Measurements from ENCODE around the gene PHLDA2.

PHLDA2 gene, protein sequence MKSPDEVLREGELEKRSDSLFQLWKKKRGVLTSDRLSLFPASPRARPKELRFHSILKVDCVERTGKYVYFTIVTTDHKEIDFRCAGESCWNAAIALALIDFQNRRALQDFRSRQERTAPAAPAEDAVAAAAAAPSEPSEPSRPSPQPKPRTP

DNA sequence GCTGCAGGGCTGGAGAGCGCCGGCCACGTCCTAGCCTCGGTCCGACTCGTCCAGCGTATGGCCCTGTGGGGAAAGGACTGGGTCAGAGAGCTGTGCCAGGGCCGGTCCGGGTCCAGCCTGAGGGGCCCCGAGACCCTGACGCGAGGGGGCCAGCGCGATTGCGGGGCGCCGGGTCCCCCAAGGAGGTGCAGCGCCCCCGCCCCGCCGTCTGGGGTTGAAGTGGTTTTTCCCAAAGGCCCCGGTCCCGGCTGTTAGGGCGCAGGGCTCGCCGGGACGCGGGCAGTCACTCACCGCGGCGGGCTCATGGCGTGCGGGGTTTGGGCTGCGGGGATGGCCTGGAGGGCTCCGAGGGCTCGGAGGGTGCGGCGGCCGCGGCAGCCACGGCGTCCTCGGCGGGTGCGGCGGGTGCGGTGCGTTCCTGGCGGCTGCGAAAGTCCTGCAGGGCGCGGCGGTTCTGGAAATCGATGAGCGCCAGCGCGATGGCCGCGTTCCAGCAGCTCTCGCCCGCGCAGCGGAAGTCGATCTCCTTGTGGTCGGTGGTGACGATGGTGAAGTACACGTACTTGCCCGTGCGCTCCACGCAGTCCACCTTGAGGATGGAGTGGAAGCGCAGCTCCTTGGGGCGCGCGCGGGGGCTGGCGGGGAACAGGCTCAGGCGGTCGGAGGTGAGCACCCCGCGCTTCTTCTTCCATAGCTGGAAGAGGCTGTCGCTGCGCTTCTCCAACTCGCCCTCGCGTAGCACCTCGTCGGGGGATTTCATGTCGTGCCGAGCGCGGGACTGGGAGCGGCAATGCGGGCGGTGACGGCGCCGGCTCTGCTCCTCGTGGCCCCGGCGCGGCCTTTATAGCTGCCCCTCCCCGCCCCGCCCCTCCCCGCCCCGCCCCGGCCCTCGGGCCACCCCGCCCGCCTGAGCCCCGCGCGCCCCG lies at the start of gene PHLDA2:
Gene PHLDA2, minus strand, starts transcription at position 816 of the 926 bp plus-strand sequence. Its CDS starts 56 bp downstream, at position 760.
- H3K9me2 ChIP-seq (replicated peaks; ENCODE audit: insufficient read depth, low read length): no peaks in the 10 kb centered on the region
- peak within 1 kb of the TSS; percentile 99 for H3K4me2 ChIP-seq (ENCODE audit: low read depth, low read length)
- peak within 1 kb of the TSS; percentile 60 for H3K4me3 ChIP-seq (ENCODE audit: low read length)
- peaks cover 59% of the 10 kb centered on the region for H3K27me3 ChIP-seq (replicated peaks; ENCODE audit: insufficient read depth, low read length)
- H3K27ac ChIP-seq (ENCODE audit: low read length): no peak within 1 kb of the TSS
- TF ChIP-seq, protein P1, sequence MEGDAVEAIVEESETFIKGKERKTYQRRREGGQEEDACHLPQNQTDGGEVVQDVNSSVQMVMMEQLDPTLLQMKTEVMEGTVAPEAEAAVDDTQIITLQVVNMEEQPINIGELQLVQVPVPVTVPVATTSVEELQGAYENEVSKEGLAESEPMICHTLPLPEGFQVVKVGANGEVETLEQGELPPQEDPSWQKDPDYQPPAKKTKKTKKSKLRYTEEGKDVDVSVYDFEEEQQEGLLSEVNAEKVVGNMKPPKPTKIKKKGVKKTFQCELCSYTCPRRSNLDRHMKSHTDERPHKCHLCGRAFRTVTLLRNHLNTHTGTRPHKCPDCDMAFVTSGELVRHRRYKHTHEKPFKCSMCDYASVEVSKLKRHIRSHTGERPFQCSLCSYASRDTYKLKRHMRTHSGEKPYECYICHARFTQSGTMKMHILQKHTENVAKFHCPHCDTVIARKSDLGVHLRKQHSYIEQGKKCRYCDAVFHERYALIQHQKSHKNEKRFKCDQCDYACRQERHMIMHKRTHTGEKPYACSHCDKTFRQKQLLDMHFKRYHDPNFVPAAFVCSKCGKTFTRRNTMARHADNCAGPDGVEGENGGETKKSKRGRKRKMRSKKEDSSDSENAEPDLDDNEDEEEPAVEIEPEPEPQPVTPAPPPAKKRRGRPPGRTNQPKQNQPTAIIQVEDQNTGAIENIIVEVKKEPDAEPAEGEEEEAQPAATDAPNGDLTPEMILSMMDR (IDR thresholded peaks at IDR 0.05; ENCODE audit: low read length): no peak
- TF ChIP-seq EZH2 (optimal IDR thresholded peaks at IDR 0.05; ENCODE audit: low read depth, low read length) (peak; percentile 94), EZH2phosphoT487 (IDR thresholded peaks at IDR 0.05; ENCODE audit: low read length) (peak; percentile 51; the same call in 1 of the 2 replicates)
- H3K79me2 ChIP-seq (ENCODE audit: low read length): no peaks in the 10 kb centered on the region
- DNase-seq: no peak
- H2AFZ ChIP-seq (ENCODE audit: low read length): peak within 1 kb of the TSS; percentile 80
- peaks cover 13% of the 10 kb centered on the region for H3K4me1 ChIP-seq (ENCODE audit: low read length)
- no peaks in the 10 kb centered on the region for H3K36me3 ChIP-seq (replicated peaks; ENCODE audit: insufficient read depth, low read length)
- H4K20me1 ChIP-seq (ENCODE audit: insufficient read depth, low read length): no peaks in the 10 kb centered on the region
- peak within 1 kb of the TSS; percentile 57; the same call in 1 of the 2 replicates for H3K9ac ChIP-seq (ENCODE audit: low read length)
- H3F3A ChIP-seq (ENCODE audit: insufficient read depth, low read length): peaks cover 16% of the 10 kb centered on the region
- no peaks in the 10 kb centered on the region for H3K9me3 ChIP-seq (replicated peaks; ENCODE audit: insufficient read depth, low read length)

DNA sequence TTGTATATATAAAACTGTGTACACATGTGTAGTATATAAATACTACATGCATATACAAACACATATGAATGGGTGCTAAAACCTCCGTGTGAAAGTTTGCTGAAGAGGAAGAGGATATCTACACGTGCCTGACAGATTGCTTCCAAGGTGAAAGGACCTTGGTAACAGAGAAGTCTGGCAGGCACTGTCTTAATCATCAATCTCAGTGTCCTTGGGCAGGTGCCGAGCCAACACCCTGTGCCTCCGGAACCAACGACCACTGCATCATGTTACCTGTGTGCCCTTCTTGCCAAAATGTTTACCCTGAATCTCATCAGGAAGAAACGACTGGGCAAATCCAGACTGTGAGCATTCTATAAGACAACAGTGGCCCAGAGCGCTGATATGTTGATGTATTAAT lies 47.9 kb upstream of the PHLDA2 start:
- H3K27ac ChIP-seq (ENCODE audit: low read length): no peak overlapping the region
- H3K9ac ChIP-seq (ENCODE audit: low read length): no peak overlapping the region
- H3F3A ChIP-seq (ENCODE audit: insufficient read depth, low read length): no peaks in the 10 kb centered on the region; the same call in 1 of the 2 replicates
- H3K36me3 ChIP-seq (replicated peaks; ENCODE audit: insufficient read depth, low read length): peaks cover 43% of the 10 kb centered on the region
- H3K4me3 ChIP-seq (ENCODE audit: low read length): no peak overlapping the region
- TF ChIP-seq, protein P1 (IDR thresholded peaks at IDR 0.05; ENCODE audit: low read length): no peak
- TF ChIP-seq EZH2 (optimal IDR thresholded peaks at IDR 0.05; ENCODE audit: low read depth, low read length) (no peak), EZH2phosphoT487 (IDR thresholded peaks at IDR 0.05; ENCODE audit: low read length) (no peak)
- H3K9me2 ChIP-seq (replicated peaks; ENCODE audit: insufficient read depth, low read length): no peaks in the 10 kb centered on the region
- no peaks in the 10 kb centered on the region for H3K9me3 ChIP-seq (replicated peaks; ENCODE audit: insufficient read depth, low read length)
- no peaks in the 10 kb centered on the region for H3K27me3 ChIP-seq (replicated peaks; ENCODE audit: insufficient read depth, low read length)
- no peaks in the 10 kb centered on the region for H3K4me1 ChIP-seq (ENCODE audit: low read length)
- H3K4me2 ChIP-seq (ENCODE audit: low read depth, low read length): no peak overlapping the region
- no peak for DNase-seq
- peaks cover 98% of the 10 kb centered on the region for H3K79me2 ChIP-seq (ENCODE audit: low read length)
- H4K20me1 ChIP-seq (ENCODE audit: insufficient read depth, low read length): peaks cover 47% of the 10 kb centered on the region
- no peak overlapping the region for H2AFZ ChIP-seq (ENCODE audit: low read length)

DNA sequence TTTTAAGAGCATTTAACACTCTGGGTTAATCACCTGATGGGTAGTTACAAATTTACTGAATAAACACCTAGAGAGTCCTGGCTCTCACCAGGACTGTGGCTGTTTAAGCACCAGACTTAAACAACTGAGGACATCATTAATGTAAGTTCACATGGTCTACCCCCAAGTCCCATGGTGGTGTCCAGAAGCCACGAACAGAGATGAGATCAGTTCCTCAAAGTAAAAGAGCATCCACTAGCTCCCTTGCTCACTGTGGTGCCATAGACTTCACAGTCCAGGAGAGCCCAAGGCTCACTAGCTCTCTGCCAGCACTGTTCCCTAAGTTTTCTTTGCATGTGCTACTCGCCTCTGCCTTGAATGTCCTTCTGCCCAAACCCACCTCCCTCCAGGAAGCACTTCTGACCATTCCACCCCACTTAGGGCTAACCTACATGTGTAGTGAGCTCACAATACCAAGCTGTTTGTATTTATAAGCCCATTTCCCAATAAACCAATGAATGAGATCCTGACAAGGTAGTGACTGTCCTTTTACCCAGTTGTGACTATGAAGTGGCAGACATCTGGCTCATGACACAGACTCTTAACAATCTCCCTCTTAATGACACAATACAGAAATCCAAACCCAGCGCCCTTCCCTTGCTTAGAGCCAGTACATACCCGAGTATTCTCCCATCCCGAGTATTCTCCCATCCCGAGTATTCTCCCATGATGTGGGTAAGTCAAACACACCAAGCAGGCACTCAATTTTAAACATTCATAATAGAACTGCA lies 47.3 kb upstream of the PHLDA2 start:
- Histone ChIP-seq H3F3A (ENCODE audit: insufficient read depth, low read length) (no peaks in the 10 kb centered on the region; the same call in 1 of the 2 replicates), H3K36me3 (replicated peaks; ENCODE audit: insufficient read depth, low read length) (peaks cover 48% of the 10 kb centered on the region), H3K4me1 (ENCODE audit: low read length) (no peaks in the 10 kb centered on the region), H2AFZ (ENCODE audit: low read length) (no peak overlapping the region), H3K4me3 (ENCODE audit: low read length) (no peak overlapping the region), H3K9me2 (replicated peaks; ENCODE audit: insufficient read depth, low read length) (no peaks in the 10 kb centered on the region), H3K79me2 (ENCODE audit: low read length) (peaks cover 98% of the 10 kb centered on the region), H4K20me1 (ENCODE audit: insufficient read depth, low read length) (peaks cover 46% of the 10 kb centered on the region; the same call in 1 of the 2 replicates), H3K9ac (ENCODE audit: low read length) (no peak overlapping the region), H3K27me3 (replicated peaks; ENCODE audit: insufficient read depth, low read length) (no peaks in the 10 kb centered on the region), H3K27ac (ENCODE audit: low read length) (no peak overlapping the region), H3K4me2 (ENCODE audit: low read depth, low read length) (no peak overlapping the region), H3K9me3 (replicated peaks; ENCODE audit: insufficient read depth, low read length) (no peaks in the 10 kb centered on the region)
- TF ChIP-seq EZH2 (optimal IDR thresholded peaks at IDR 0.05; ENCODE audit: low read depth, low read length) (no peak), EZH2phosphoT487 (IDR thresholded peaks at IDR 0.05; ENCODE audit: low read length) (no peak)
- TF ChIP-seq, protein P1 (IDR thresholded peaks at IDR 0.05; ENCODE audit: low read length): no peak
- no peak for DNase-seq

Measured in MM.1S (cell line).